Stimulated activated CD4-positive, alpha-beta T cell treated with anti-CD3 and anti-CD28 coated beads, Interleukin-4, amount 100 ng/mL, for 4 hours (primary cell): Measurements from ENCODE around the gene S100A14.
"Not testable (repeated sequence)": the region's sequence is repeated elsewhere in the genome, so short reads cannot be mapped to it uniquely, and the experiment has no call there.

Experiments
- DNase-seq, 2 experiments: peaks; one replicate each; pipeline ENCODE4 v3.0.0-alpha.2; 2020

Gene S100A14

GRCh38 chr1:153614189-153614900, 1.8 kb downstream of the S100A14 start:
- no peak for DNase-seq

GRCh38 chr1:153613406-153613805, 2.7 kb downstream of the S100A14 start:
- DNase-seq = no peak

- DNase-seq = no peak
These were observed 3.3 kb downstream of the S100A14 start, which contains the start of gene S100A16 for GRCh38 chr1:153612755-153613331. Gene S100A16, minus strand, starts transcription at chr1:153613137. Its CDS starts 4,986 bp downstream, at chr1:153608151.

- DNase-seq = no peak
These were observed 3.9 kb downstream of the S100A14 start for GRCh38 chr1:153612111-153612754.

- no peak for DNase-seq
These were observed 4.8 kb downstream of the S100A14 start for GRCh38 chr1:153611356-153611755.

- DNase-seq = no peak
These were observed 5.3 kb downstream of the S100A14 start for GRCh38 chr1:153610811-153611301.

GRCh38 chr1:153610334-153610733, 5.8 kb downstream of the S100A14 start:
- DNase-seq = no peak

- DNase-seq = no peak
These were observed 6.6 kb downstream of the S100A14 start for GRCh38 chr1:153609585-153609907.

GRCh38 chr1:153608742-153609584, 7.2 kb downstream of the S100A14 start:
- DNase-seq = no peak

- DNase-seq = no peak
These were observed 7.9 kb downstream of the S100A14 start for GRCh38 chr1:153608089-153608682.

- DNase-seq = no peak
These were observed 8.7 kb downstream of the S100A14 start for GRCh38 chr1:153607381-153607780.

GRCh38 chr1:153606194-153606593, 9.9 kb downstream of the S100A14 start:
- no peak for DNase-seq

- no peak for DNase-seq
These were observed 13.4 kb downstream of the S100A14 start for GRCh38 chr1:153602749-153603148.

- no peak for DNase-seq
These were observed 16.3 kb downstream of the S100A14 start for GRCh38 chr1:153599847-153600246.

GRCh38 chr1:153598309-153599172, 17.6 kb downstream of the S100A14 start:
- DNase-seq = no peak

GRCh38 chr1:153597206-153597605, 18.9 kb downstream of the S100A14 start:
- DNase-seq = no peak

GRCh38 chr1:153592748-153593147, 23.4 kb downstream of the S100A14 start:
- no peak for DNase-seq

GRCh38 chr1:153588482-153588881, 27.6 kb downstream of the S100A14 start:
- no peak for DNase-seq

GRCh38 chr1:153588033-153588432, 28.1 kb downstream of the S100A14 start:
- not testable (repeated sequence) for DNase-seq

GRCh38 chr1:153587314-153587713, 28.8 kb downstream of the S100A14 start:
- no peak for DNase-seq

- DNase-seq = no peak
These were observed 29.8 kb downstream of the S100A14 start for GRCh38 chr1:153586347-153586746.

- no peak for DNase-seq
These were observed 31.1 kb downstream of the S100A14 start for GRCh38 chr1:153585006-153585405.
